ENCODE measurements around the gene S1PR5. TPM values are rescaled to one million over a fixed set of nuclear protein-coding genes. Genes with fewer than 3 reads are reported as not detected.
A peak's percentile ranks its signal among the peaks of the same experiment; 100 is the strongest.

The S1PR5 gene
- total and polyA plus RNA-seq, 9 of the 15 experiments (the other 6 are each of a cell fraction or from before 2014, with no cell fraction given), result 0.03 to 0.54 (median 0.35) TPM; not detected in 4

GRCh38 chr19:10502524-10503001 is 14.7 kb downstream of the S1PR5 start (continued):
- TF ChIP-seq GATA2 (CRISPR knock-in tag; IDR thresholded peaks at IDR 0.05) (no peak), RUNX1 (IDR thresholded peaks at IDR 0.05; ENCODE audit: low read depth) (0 out of 2 replicates have a peak, but pooled peaks have one; percentile 33), JUNB (CRISPR knock-in tag; conservative IDR thresholded peaks at IDR 0.05) (no peak), GTF2E2 (tag; IDR thresholded peaks at IDR 0.05) (no peak), TSHZ1 (CRISPR knock-in tag; IDR thresholded peaks at IDR 0.05) (no peak), ZEB2 (IDR thresholded peaks at IDR 0.05) (no peak), ZBTB5 (IDR thresholded peaks at IDR 0.05) (no peak), ZNF518B (CRISPR knock-in tag; IDR thresholded peaks at IDR 0.05) (no peak), IFI16 (CRISPR knock-in tag; IDR thresholded peaks at IDR 0.05) (no peak), GABPA (tag; conservative IDR thresholded peaks at IDR 0.05; ENCODE audit: low read depth) (peak; percentile 56; the same call in 1 of the 2 replicates), ZNF507 (tag; conservative IDR thresholded peaks at IDR 0.05) (no peak), HDAC8 (tag; IDR thresholded peaks at IDR 0.05) (no peak; the same call in 1 of the 2 replicates), SMAD3 (CRISPR knock-in tag; conservative IDR thresholded peaks at IDR 0.05) (no peak), MTA1 (IDR thresholded peaks at IDR 0.05; ENCODE audit: borderline replicate concordance) (no peak), POU5F1 (IDR thresholded peaks at IDR 0.05; ENCODE audit: borderline replicate concordance, low read depth, low read length, partially characterized antibody) (no peak), ZNF511 (CRISPR knock-in tag; IDR thresholded peaks at IDR 0.05) (peak; percentile 46; the same call in 1 of the 2 replicates), DACH1 (IDR thresholded peaks at IDR 0.05; ENCODE audit: partially characterized antibody) (peak; percentile 55), FOXJ3 (CRISPR knock-in tag; IDR thresholded peaks at IDR 0.05) (no peak), NR4A1 (CRISPR knock-in tag; IDR thresholded peaks at IDR 0.05) (no peak), NR4A1 (tag; IDR thresholded peaks at IDR 0.05) (no peak), KLF10 (CRISPR knock-in tag; IDR thresholded peaks at IDR 0.05) (no peak)

Data from K562 (cell line).